ENCODE results near the gene F5.
A peak's percentile ranks its signal among the peaks of the same experiment; 100 is the strongest.

Gene F5

GRCh38 chr1:169484683-169485430, 101.4 kb downstream of the F5 start:
- peak overlapping the region; percentile 94 for H3K27ac ChIP-seq (ENCODE audit: low read depth in 2 of 2, low read length in 2 of 2)
- no peaks in the 10 kb centered on the region for H3K36me3 ChIP-seq (ENCODE audit: control insufficient read depth in 2 of 2, insufficient read depth in 2 of 2, low read length in 2 of 2)
- no peaks in the 10 kb centered on the region for H3K9me3 ChIP-seq (ENCODE audit: control insufficient read depth in 2 of 2, low read length in 2 of 2)
- no peaks in the 10 kb centered on the region for H3K27me3 ChIP-seq (ENCODE audit: control insufficient read depth in 2 of 2, insufficient read depth in 2 of 2, low read length in 2 of 2)
- peak overlapping the region; percentile 82 to 86 for H3K9ac ChIP-seq (ENCODE audit: low read depth in 1 of 2, low read length in 2 of 2)
- H3K4me3 ChIP-seq (ENCODE audit: low read length in 2 of 2): peak overlapping the region; percentile 78 to 87
- H3K4me1 ChIP-seq (ENCODE audit: control insufficient read depth in 2 of 2, insufficient read depth in 2 of 2, low read length in 2 of 2): peaks cover 17 to 30% of the 10 kb centered on the region in 2 donors

- no peak overlapping the region for H3K27ac ChIP-seq (ENCODE audit: low read depth in 2 of 2, low read length in 2 of 2)
- H3K9me3 ChIP-seq (ENCODE audit: control insufficient read depth in 2 of 2, low read length in 2 of 2): no peaks in the 10 kb centered on the region
- H3K36me3 ChIP-seq (ENCODE audit: control insufficient read depth in 2 of 2, insufficient read depth in 2 of 2, low read length in 2 of 2): no peaks in the 10 kb centered on the region
- peak overlapping the region in 1 of 2 donors; percentile 87 for H3K4me3 ChIP-seq (ENCODE audit: low read length in 2 of 2)
- no peak overlapping the region for H3K9ac ChIP-seq (ENCODE audit: low read depth in 1 of 2, low read length in 2 of 2)
- H3K27me3 ChIP-seq (ENCODE audit: control insufficient read depth in 2 of 2, insufficient read depth in 2 of 2, low read length in 2 of 2): no peaks in the 10 kb centered on the region
- H3K4me1 ChIP-seq (ENCODE audit: control insufficient read depth in 2 of 2, insufficient read depth in 2 of 2, low read length in 2 of 2): peaks cover 17 to 30% of the 10 kb centered on the region in 2 donors
These were observed 102.2 kb downstream of the F5 start for GRCh38 chr1:169484101-169484500.

GRCh38 chr1:169483500-169483966, 102.7 kb downstream of the F5 start:
- no peaks in the 10 kb centered on the region for H3K36me3 ChIP-seq (ENCODE audit: control insufficient read depth in 2 of 2, insufficient read depth in 2 of 2, low read length in 2 of 2)
- H3K4me1 ChIP-seq (ENCODE audit: control insufficient read depth in 2 of 2, insufficient read depth in 2 of 2, low read length in 2 of 2): peaks cover 17 to 30% of the 10 kb centered on the region in 2 donors
- no peak overlapping the region for H3K27ac ChIP-seq (ENCODE audit: low read depth in 2 of 2, low read length in 2 of 2)
- H3K9ac ChIP-seq (ENCODE audit: low read depth in 1 of 2, low read length in 2 of 2): peak overlapping the region in 1 of 2 donors; percentile 41
- no peaks in the 10 kb centered on the region for H3K9me3 ChIP-seq (ENCODE audit: control insufficient read depth in 2 of 2, low read length in 2 of 2)
- H3K4me3 ChIP-seq (ENCODE audit: low read length in 2 of 2): peak overlapping the region in 1 of 2 donors; percentile 87
- no peaks in the 10 kb centered on the region for H3K27me3 ChIP-seq (ENCODE audit: control insufficient read depth in 2 of 2, insufficient read depth in 2 of 2, low read length in 2 of 2)

- no peak overlapping the region for H3K27ac ChIP-seq (ENCODE audit: low read depth in 2 of 2, low read length in 2 of 2)
- no peaks in the 10 kb centered on the region for H3K27me3 ChIP-seq (ENCODE audit: control insufficient read depth in 2 of 2, insufficient read depth in 2 of 2, low read length in 2 of 2)
- H3K4me3 ChIP-seq (ENCODE audit: low read length in 2 of 2): no peak overlapping the region
- H3K4me1 ChIP-seq (ENCODE audit: control insufficient read depth in 2 of 2, insufficient read depth in 2 of 2, low read length in 2 of 2): peaks cover 2 to 8% of the 10 kb centered on the region in 2 donors
- no peak overlapping the region for H3K9ac ChIP-seq (ENCODE audit: low read depth in 1 of 2, low read length in 2 of 2)
- H3K36me3 ChIP-seq (ENCODE audit: control insufficient read depth in 2 of 2, insufficient read depth in 2 of 2, low read length in 2 of 2): peaks cover 6 to 12% of the 10 kb centered on the region in 2 donors
- H3K9me3 ChIP-seq (ENCODE audit: control insufficient read depth in 2 of 2, low read length in 2 of 2): no peaks in the 10 kb centered on the region
These were observed 106.8 kb downstream of the F5 start for GRCh38 chr1:169479363-169480066.

GRCh38 chr1:169478094-169478672, 108.1 kb downstream of the F5 start:
- H3K9me3 ChIP-seq (ENCODE audit: control insufficient read depth in 2 of 2, low read length in 2 of 2): no peaks in the 10 kb centered on the region
- H3K9ac ChIP-seq (ENCODE audit: low read depth in 1 of 2, low read length in 2 of 2): no peak overlapping the region
- no peak overlapping the region for H3K4me3 ChIP-seq (ENCODE audit: low read length in 2 of 2)
- H3K27me3 ChIP-seq (ENCODE audit: control insufficient read depth in 2 of 2, insufficient read depth in 2 of 2, low read length in 2 of 2): no peaks in the 10 kb centered on the region
- no peak overlapping the region for H3K27ac ChIP-seq (ENCODE audit: low read depth in 2 of 2, low read length in 2 of 2)
- peaks cover 6 to 12% of the 10 kb centered on the region in 2 donors for H3K36me3 ChIP-seq (ENCODE audit: control insufficient read depth in 2 of 2, insufficient read depth in 2 of 2, low read length in 2 of 2)
- no peaks in the 10 kb centered on the region for H3K4me1 ChIP-seq (ENCODE audit: control insufficient read depth in 2 of 2, insufficient read depth in 2 of 2, low read length in 2 of 2)

GRCh38 chr1:169475806-169476387, 110.4 kb downstream of the F5 start:
- Histone ChIP-seq H3K9ac (ENCODE audit: low read depth in 1 of 2, low read length in 2 of 2) (no peak overlapping the region), H3K4me1 (ENCODE audit: control insufficient read depth in 2 of 2, insufficient read depth in 2 of 2, low read length in 2 of 2) (no peaks in the 10 kb centered on the region), H3K36me3 (ENCODE audit: control insufficient read depth in 2 of 2, insufficient read depth in 2 of 2, low read length in 2 of 2) (peaks cover 6 to 12% of the 10 kb centered on the region in 2 donors), H3K27me3 (ENCODE audit: control insufficient read depth in 2 of 2, insufficient read depth in 2 of 2, low read length in 2 of 2) (no peaks in the 10 kb centered on the region), H3K27ac (ENCODE audit: low read depth in 2 of 2, low read length in 2 of 2) (no peak overlapping the region), H3K4me3 (ENCODE audit: low read length in 2 of 2) (no peak overlapping the region), H3K9me3 (ENCODE audit: control insufficient read depth in 2 of 2, low read length in 2 of 2) (no peaks in the 10 kb centered on the region)

GRCh38 chr1:169474302-169474995, 111.8 kb downstream of the F5 start:
- H3K4me1 ChIP-seq (ENCODE audit: control insufficient read depth in 2 of 2, insufficient read depth in 2 of 2, low read length in 2 of 2): no peaks in the 10 kb centered on the region

GRCh38 chr1:169473347-169473746, 112.9 kb downstream of the F5 start:
- H3K4me1 ChIP-seq (ENCODE audit: control insufficient read depth in 2 of 2, insufficient read depth in 2 of 2, low read length in 2 of 2): no peaks in the 10 kb centered on the region
- no peak overlapping the region for H3K9ac ChIP-seq (ENCODE audit: low read depth in 1 of 2, low read length in 2 of 2)
- H3K4me3 ChIP-seq (ENCODE audit: low read length in 2 of 2): no peak overlapping the region
- H3K36me3 ChIP-seq (ENCODE audit: control insufficient read depth in 2 of 2, insufficient read depth in 2 of 2, low read length in 2 of 2): peaks cover 6 to 12% of the 10 kb centered on the region in 2 donors
- H3K27ac ChIP-seq (ENCODE audit: low read depth in 2 of 2, low read length in 2 of 2): no peak overlapping the region
- H3K27me3 ChIP-seq (ENCODE audit: control insufficient read depth in 2 of 2, insufficient read depth in 2 of 2, low read length in 2 of 2): no peaks in the 10 kb centered on the region
- H3K9me3 ChIP-seq (ENCODE audit: control insufficient read depth in 2 of 2, low read length in 2 of 2): no peaks in the 10 kb centered on the region

More at GRCh38 chr1:169474302-169474995, 111.8 kb downstream of the F5 start:
- H3K27me3 ChIP-seq (ENCODE audit: control insufficient read depth in 2 of 2, insufficient read depth in 2 of 2, low read length in 2 of 2): no peaks in the 10 kb centered on the region
- peaks cover 6 to 12% of the 10 kb centered on the region in 2 donors for H3K36me3 ChIP-seq (ENCODE audit: control insufficient read depth in 2 of 2, insufficient read depth in 2 of 2, low read length in 2 of 2)
- H3K9me3 ChIP-seq (ENCODE audit: control insufficient read depth in 2 of 2, low read length in 2 of 2): no peaks in the 10 kb centered on the region
- H3K4me3 ChIP-seq (ENCODE audit: low read length in 2 of 2): no peak overlapping the region
- no peak overlapping the region for H3K27ac ChIP-seq (ENCODE audit: low read depth in 2 of 2, low read length in 2 of 2)
- no peak overlapping the region for H3K9ac ChIP-seq (ENCODE audit: low read depth in 1 of 2, low read length in 2 of 2)

GRCh38 chr1:169472738-169473137, 113.5 kb downstream of the F5 start:
- Histone ChIP-seq H3K27ac (ENCODE audit: low read depth in 2 of 2, low read length in 2 of 2) (no peak overlapping the region), H3K4me1 (ENCODE audit: control insufficient read depth in 2 of 2, insufficient read depth in 2 of 2, low read length in 2 of 2) (no peaks in the 10 kb centered on the region), H3K9me3 (ENCODE audit: control insufficient read depth in 2 of 2, low read length in 2 of 2) (no peaks in the 10 kb centered on the region), H3K27me3 (ENCODE audit: control insufficient read depth in 2 of 2, insufficient read depth in 2 of 2, low read length in 2 of 2) (no peaks in the 10 kb centered on the region), H3K9ac (ENCODE audit: low read depth in 1 of 2, low read length in 2 of 2) (no peak overlapping the region), H3K36me3 (ENCODE audit: control insufficient read depth in 2 of 2, insufficient read depth in 2 of 2, low read length in 2 of 2) (peaks cover 8 to 12% of the 10 kb centered on the region in 2 donors), H3K4me3 (ENCODE audit: low read length in 2 of 2) (no peak overlapping the region)
